ENCODE data around the gene ASAP2. TPM values are rescaled to one million over a fixed set of nuclear protein-coding genes. Genes with fewer than 3 reads are reported as not detected.

ASAP2 gene
- total and polyA plus RNA-seq, 4 experiments from 2014 or later: not detected

- no peaks in the 10 kb centered on the region for H3K9me3 ChIP-seq (ENCODE audit: control insufficient read depth in 1 of 2, low read length in 2 of 2)
- H3K27me3 Mint-ChIP-seq: peaks cover 1 to 4% of the 10 kb centered on the region in 2 donors
- H3K27me3 ChIP-seq (ENCODE audit: insufficient read depth, low read length): no peaks in the 10 kb centered on the region
- no peak for DNase-seq
- no peaks in the 10 kb centered on the region for H3K4me1 Mint-ChIP-seq
- H3K36me3 ChIP-seq (ENCODE audit: insufficient read depth, low read length): no peaks in the 10 kb centered on the region
- H3K27ac ChIP-seq (ENCODE audit: low read depth, low read length): no peak overlapping the region
- no peaks in the 10 kb centered on the region for H3K9me3 Mint-ChIP-seq
- no peaks in the 10 kb centered on the region for H3K36me3 Mint-ChIP-seq
- POLR2A ChIA-PET (ENCODE audit: partially characterized antibody): no interaction called here
- no peak overlapping the region for H3K4me3 ChIP-seq (ENCODE audit: low read length in 2 of 2)
- CTCF ChIA-PET (ENCODE audit: partially characterized antibody): no interaction called here
- H3K27ac Mint-ChIP-seq: no peak overlapping the region
- H3K4me3 Mint-ChIP-seq: no peak overlapping the region
- intact Hi-C loops (cut with micrococcal nuclease): no loop called here
- H3K4me1 ChIP-seq (ENCODE audit: insufficient read depth, low read length): no peaks in the 10 kb centered on the region
Observed at GRCh38 chr2:9297807-9298206, 91.2 kb downstream of the ASAP2 start.

- Histone ChIP-seq H3K4me3 (ENCODE audit: low read length in 2 of 2) (no peak overlapping the region), H3K4me1 (ENCODE audit: insufficient read depth, low read length) (no peaks in the 10 kb centered on the region), H3K9me3 (ENCODE audit: control insufficient read depth in 1 of 2, low read length in 2 of 2) (no peaks in the 10 kb centered on the region), H3K36me3 (ENCODE audit: insufficient read depth, low read length) (no peaks in the 10 kb centered on the region), H3K27ac (ENCODE audit: low read depth, low read length) (no peak overlapping the region), H3K27me3 (ENCODE audit: insufficient read depth, low read length) (no peaks in the 10 kb centered on the region)
- DNase-seq: no peak
- CTCF ChIA-PET (ENCODE audit: partially characterized antibody): no interaction called here
- no peak overlapping the region for H3K4me3 Mint-ChIP-seq
- H3K27me3 Mint-ChIP-seq: peaks cover 3 to 4% of the 10 kb centered on the region in 2 donors
- POLR2A ChIA-PET (ENCODE audit: partially characterized antibody): no interaction called here
- H3K4me1 Mint-ChIP-seq: no peaks in the 10 kb centered on the region
- H3K9me3 Mint-ChIP-seq: no peaks in the 10 kb centered on the region
- no peaks in the 10 kb centered on the region for H3K36me3 Mint-ChIP-seq
- no peak overlapping the region for H3K27ac Mint-ChIP-seq
- intact Hi-C loops (cut with micrococcal nuclease): no loop called here
Observed at GRCh38 chr2:9298583-9298982, 92.0 kb downstream of the ASAP2 start.

GRCh38 chr2:9299161-9300100, 92.8 kb downstream of the ASAP2 start:
- Histone ChIP-seq H3K36me3 (ENCODE audit: insufficient read depth, low read length) (no peaks in the 10 kb centered on the region), H3K27ac (ENCODE audit: low read depth, low read length) (no peak overlapping the region), H3K4me1 (ENCODE audit: insufficient read depth, low read length) (no peaks in the 10 kb centered on the region), H3K4me3 (ENCODE audit: low read length in 2 of 2) (no peak overlapping the region), H3K27me3 (ENCODE audit: insufficient read depth, low read length) (no peaks in the 10 kb centered on the region), H3K9me3 (ENCODE audit: control insufficient read depth in 1 of 2, low read length in 2 of 2) (no peaks in the 10 kb centered on the region)
- peaks cover 3 to 5% of the 10 kb centered on the region in 2 donors for H3K27me3 Mint-ChIP-seq
- no peak overlapping the region for H3K4me3 Mint-ChIP-seq
- no peak overlapping the region for H3K27ac Mint-ChIP-seq
- no peaks in the 10 kb centered on the region for H3K9me3 Mint-ChIP-seq
- intact Hi-C loops (cut with micrococcal nuclease): no loop called here
- POLR2A ChIA-PET (ENCODE audit: partially characterized antibody): no interaction called here
- H3K36me3 Mint-ChIP-seq: no peaks in the 10 kb centered on the region
- no peaks in the 10 kb centered on the region for H3K4me1 Mint-ChIP-seq
- CTCF ChIA-PET (ENCODE audit: partially characterized antibody): no interaction called here
- no peak for DNase-seq

- no peak overlapping the region for H3K4me3 Mint-ChIP-seq
- POLR2A ChIA-PET (ENCODE audit: partially characterized antibody): no interaction called here
Observed at GRCh38 chr2:9300214-9300613, 93.6 kb downstream of the ASAP2 start.

GRCh38 chr2:9300829-9301453, 94.3 kb downstream of the ASAP2 start:
- CTCF ChIA-PET (ENCODE audit: partially characterized antibody): no interaction called here
- H3K36me3 ChIP-seq (ENCODE audit: insufficient read depth, low read length): no peaks in the 10 kb centered on the region
- no peaks in the 10 kb centered on the region for H3K4me1 Mint-ChIP-seq
- H3K27ac Mint-ChIP-seq: no peak overlapping the region
- H3K27ac ChIP-seq (ENCODE audit: low read depth, low read length): no peak overlapping the region
- no peaks in the 10 kb centered on the region for H3K27me3 ChIP-seq (ENCODE audit: insufficient read depth, low read length)
- no peaks in the 10 kb centered on the region for H3K4me1 ChIP-seq (ENCODE audit: insufficient read depth, low read length)
- H3K4me3 ChIP-seq (ENCODE audit: low read length in 2 of 2): no peak overlapping the region
- H3K27me3 Mint-ChIP-seq: peaks cover 2 to 5% of the 10 kb centered on the region in 2 donors
- no peak overlapping the region for H3K4me3 Mint-ChIP-seq
- no peaks in the 10 kb centered on the region for H3K9me3 Mint-ChIP-seq
- intact Hi-C loops (cut with micrococcal nuclease): no loop called here
- no peaks in the 10 kb centered on the region for H3K9me3 ChIP-seq (ENCODE audit: control insufficient read depth in 1 of 2, low read length in 2 of 2)
- DNase-seq: no peak
- POLR2A ChIA-PET (ENCODE audit: partially characterized antibody): no interaction called here
- no peaks in the 10 kb centered on the region for H3K36me3 Mint-ChIP-seq

More at GRCh38 chr2:9300214-9300613, 93.6 kb downstream of the ASAP2 start:
- no peak overlapping the region for H3K27ac ChIP-seq (ENCODE audit: low read depth, low read length)
- Mint-ChIP-seq H3K9me3 (no peaks in the 10 kb centered on the region), H3K36me3 (no peaks in the 10 kb centered on the region), H3K27ac (no peak overlapping the region), H3K4me1 (no peaks in the 10 kb centered on the region), H3K27me3 (peaks cover 3 to 5% of the 10 kb centered on the region in 2 donors)
- H3K9me3 ChIP-seq (ENCODE audit: control insufficient read depth in 1 of 2, low read length in 2 of 2): no peaks in the 10 kb centered on the region
- H3K4me1 ChIP-seq (ENCODE audit: insufficient read depth, low read length): no peaks in the 10 kb centered on the region
- intact Hi-C loops (cut with micrococcal nuclease): no loop called here
- no peaks in the 10 kb centered on the region for H3K36me3 ChIP-seq (ENCODE audit: insufficient read depth, low read length)
- H3K4me3 ChIP-seq (ENCODE audit: low read length in 2 of 2): no peak overlapping the region
- no peak for DNase-seq
- CTCF ChIA-PET (ENCODE audit: partially characterized antibody): no interaction called here
- H3K27me3 ChIP-seq (ENCODE audit: insufficient read depth, low read length): no peaks in the 10 kb centered on the region

GRCh38 chr2:9302755-9303154, 96.1 kb downstream of the ASAP2 start:
- Histone ChIP-seq H3K27ac (ENCODE audit: low read depth, low read length) (no peak overlapping the region), H3K27me3 (ENCODE audit: insufficient read depth, low read length) (no peaks in the 10 kb centered on the region), H3K4me3 (ENCODE audit: low read length in 2 of 2) (no peak overlapping the region), H3K9me3 (ENCODE audit: control insufficient read depth in 1 of 2, low read length in 2 of 2) (no peaks in the 10 kb centered on the region), H3K4me1 (ENCODE audit: insufficient read depth, low read length) (no peaks in the 10 kb centered on the region), H3K36me3 (ENCODE audit: insufficient read depth, low read length) (no peaks in the 10 kb centered on the region)
- POLR2A ChIA-PET (ENCODE audit: partially characterized antibody): no interaction called here
- CTCF ChIA-PET (ENCODE audit: partially characterized antibody): no interaction called here
- no peaks in the 10 kb centered on the region for H3K4me1 Mint-ChIP-seq
- H3K27ac Mint-ChIP-seq: no peak overlapping the region
- intact Hi-C loops (cut with micrococcal nuclease): no loop called here
- H3K27me3 Mint-ChIP-seq: peaks cover 1 to 2% of the 10 kb centered on the region in 2 donors
- DNase-seq: no peak
- no peaks in the 10 kb centered on the region for H3K9me3 Mint-ChIP-seq
- no peak overlapping the region for H3K4me3 Mint-ChIP-seq
- H3K36me3 Mint-ChIP-seq: no peaks in the 10 kb centered on the region

GRCh38 chr2:9303528-9304225, 97.1 kb downstream of the ASAP2 start:
- no peak overlapping the region for H3K27ac ChIP-seq (ENCODE audit: low read depth, low read length)

More at GRCh38 chr2:9303528-9304225, 97.1 kb downstream of the ASAP2 start:
- Histone ChIP-seq H3K9me3 (ENCODE audit: control insufficient read depth in 1 of 2, low read length in 2 of 2) (no peaks in the 10 kb centered on the region), H3K4me1 (ENCODE audit: insufficient read depth, low read length) (no peaks in the 10 kb centered on the region), H3K4me3 (ENCODE audit: low read length in 2 of 2) (no peak overlapping the region), H3K27me3 (ENCODE audit: insufficient read depth, low read length) (no peaks in the 10 kb centered on the region), H3K36me3 (ENCODE audit: insufficient read depth, low read length) (no peaks in the 10 kb centered on the region)
- POLR2A ChIA-PET (ENCODE audit: partially characterized antibody): no interaction called here
- CTCF ChIA-PET (ENCODE audit: partially characterized antibody): no interaction called here
- Mint-ChIP-seq H3K9me3 (no peaks in the 10 kb centered on the region), H3K4me3 (no peak overlapping the region), H3K27ac (no peak overlapping the region), H3K4me1 (no peaks in the 10 kb centered on the region), H3K27me3 (peaks cover 1 to 2% of the 10 kb centered on the region in 2 donors), H3K36me3 (no peaks in the 10 kb centered on the region)
- intact Hi-C loops (cut with micrococcal nuclease): no loop called here
- no peak for DNase-seq

All from CD4-positive, alpha-beta memory T cell (primary cell).